ENCODE data around the gene ARG2.
A peak's percentile ranks its signal among the peaks of the same experiment; 100 is the strongest.

The ARG2 gene

DNA sequence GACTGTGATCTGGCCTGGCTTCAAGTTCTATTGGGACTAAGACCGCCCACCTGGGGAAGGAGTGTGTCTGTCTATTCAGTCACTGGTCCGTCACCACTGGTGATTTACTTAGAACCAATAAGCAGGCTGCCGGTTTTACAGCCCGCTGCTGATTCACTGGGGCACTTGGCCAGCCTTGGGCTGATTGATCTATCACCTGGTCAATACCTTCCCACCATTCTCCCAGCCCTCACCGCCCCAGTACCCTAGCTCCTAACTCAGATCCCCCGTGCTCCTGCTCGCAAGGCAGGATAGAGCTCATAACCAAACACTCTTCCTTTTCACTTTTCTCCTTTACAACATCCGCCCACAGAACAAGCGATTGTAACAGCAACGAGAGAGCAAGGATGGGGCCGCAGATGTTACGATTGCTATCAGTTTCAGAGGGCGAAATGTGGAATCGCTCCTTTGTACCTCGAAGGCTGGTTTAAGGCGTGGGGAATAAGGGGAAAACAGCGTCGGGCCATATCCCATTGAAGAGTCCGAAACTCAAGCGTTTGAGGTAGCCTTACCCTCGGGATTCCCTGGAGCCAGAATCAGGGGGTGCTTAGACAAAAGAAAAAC, 75.2 kb downstream of the ARG2 start:
- peak; percentile 55 for DNase-seq

DNA sequence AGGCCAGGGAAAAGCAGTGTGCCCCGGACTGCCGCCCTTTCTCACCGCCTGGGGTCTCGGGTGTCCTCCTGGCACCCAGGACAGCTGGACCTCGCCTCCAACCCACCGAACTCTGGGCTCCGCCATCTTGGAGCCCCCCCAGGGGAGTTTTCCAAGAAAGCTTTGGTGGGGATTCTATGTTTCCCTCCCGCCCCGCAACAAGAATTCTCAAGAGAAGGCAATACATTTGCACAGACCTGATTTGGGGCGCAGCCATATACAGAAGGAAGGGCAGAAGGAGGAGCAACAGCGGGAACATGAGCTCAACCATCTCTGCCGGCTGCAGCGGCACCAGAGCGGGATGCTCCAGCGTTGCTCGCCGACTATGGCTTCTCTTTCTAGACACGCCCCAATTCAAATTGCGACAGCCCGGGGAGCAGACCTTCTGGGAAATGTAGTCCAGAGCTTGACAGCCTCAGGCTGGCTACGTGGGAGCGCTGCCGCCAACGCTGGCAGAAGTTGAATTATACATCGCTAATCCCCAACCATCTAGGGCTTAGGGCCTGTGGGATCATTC, 75.8 kb downstream of the ARG2 start, which contains the start of gene RDH11:
Gene RDH11, minus strand, starts transcription at position 371 of the 556 bp plus-strand sequence. Its CDS starts 61 bp downstream, at position 310.
- DNase-seq, result peak; percentile 77

- no peak for DNase-seq
These were observed 77.3 kb downstream of the ARG2 start for GRCh38 chr14:67697006-67697405.

- DNase-seq, result no peak
These were observed 78.5 kb downstream of the ARG2 start for GRCh38 chr14:67698179-67698578.

All from effector CD4-positive, alpha-beta T cell (primary cell).